Measurements from ENCODE around the gene MTM1. TPM values are rescaled to one million over a fixed set of nuclear protein-coding genes. Genes with fewer than 3 reads are reported as not detected.

MTM1 gene
- polyA plus RNA-seq, 1 donor from 2014 or later, result 7.1 TPM

GRCh38 chrX:150616179-150616862 lies 47.9 kb downstream of the MTM1 start:
- no peaks in the 10 kb centered on the region for H3K36me3 ChIP-seq (ENCODE audit: insufficient read depth, low read length)
- H3K4me3 ChIP-seq (ENCODE audit: low read length), result no peak overlapping the region

GRCh38 chrX:150616863-150617198 lies 48.4 kb downstream of the MTM1 start:
- no peak overlapping the region for H3K4me3 ChIP-seq (ENCODE audit: low read length)
- no peak overlapping the region for H3K27ac ChIP-seq (ENCODE audit: low read length)
- H3K79me2 ChIP-seq (replicated peaks; ENCODE audit: insufficient read depth, low read length), result no peaks in the 10 kb centered on the region
- H3K4me2 ChIP-seq (ENCODE audit: low read length), result no peak overlapping the region
- H3K9ac ChIP-seq (ENCODE audit: low read length), result no peak overlapping the region
- H3K36me3 ChIP-seq (ENCODE audit: insufficient read depth, low read length), result no peaks in the 10 kb centered on the region
- no peaks in the 10 kb centered on the region for H3K9me2 ChIP-seq (ENCODE audit: insufficient read depth, low read length)
- H3K9me3 ChIP-seq (ENCODE audit: low read length), result no peaks in the 10 kb centered on the region
- H3K27me3 ChIP-seq (ENCODE audit: insufficient read depth, low read depth, low read length), result no peaks in the 10 kb centered on the region
- no peaks in the 10 kb centered on the region for H4K20me1 ChIP-seq (ENCODE audit: insufficient read depth)
- TF ChIP-seq EP300 (conservative IDR thresholded peaks at IDR 0.05; ENCODE audit: poor library complexity, severe bottlenecking), result no peak
- no peak overlapping the region for H2AFZ ChIP-seq (ENCODE audit: low read depth, low read length)
- no peaks in the 10 kb centered on the region for H3F3A ChIP-seq (ENCODE audit: insufficient read depth, low read length, poor library complexity, severe bottlenecking)

More at GRCh38 chrX:150616179-150616862, 47.9 kb downstream of the MTM1 start:
- no peak overlapping the region for H2AFZ ChIP-seq (ENCODE audit: low read depth, low read length)
- H3K9ac ChIP-seq (ENCODE audit: low read length), result no peak overlapping the region
- H3K9me3 ChIP-seq (ENCODE audit: low read length), result no peaks in the 10 kb centered on the region
- H3K27ac ChIP-seq (ENCODE audit: low read length), result no peak overlapping the region
- no peaks in the 10 kb centered on the region for H3K27me3 ChIP-seq (ENCODE audit: insufficient read depth, low read depth, low read length)
- TF ChIP-seq SMC3 (conservative IDR thresholded peaks at IDR 0.05; ENCODE audit: poor library complexity) (no peak), POLR2AphosphoS5 (IDR thresholded peaks at IDR 0.05) (no peak), RAD21 (conservative IDR thresholded peaks at IDR 0.05) (no peak), EZH2 (IDR thresholded peaks at IDR 0.05; ENCODE audit: borderline replicate concordance, insufficient read depth, low read length, poor library complexity, severe bottlenecking) (no peak), EP300 (conservative IDR thresholded peaks at IDR 0.05; ENCODE audit: poor library complexity, severe bottlenecking) (no peak), REST (IDR thresholded peaks at IDR 0.05; ENCODE audit: borderline replicate concordance) (no peak), CTCF (IDR thresholded peaks at IDR 0.05; ENCODE audit: poor library complexity, severe bottlenecking) (no peak), MXI1 (conservative IDR thresholded peaks at IDR 0.05; ENCODE audit: poor library complexity, severe bottlenecking) (no peak), TAF1 (IDR thresholded peaks at IDR 0.05; ENCODE audit: low read depth) (no peak)
- no peak overlapping the region for H3K4me2 ChIP-seq (ENCODE audit: low read length)
- no peaks in the 10 kb centered on the region for H3F3A ChIP-seq (ENCODE audit: insufficient read depth, low read length, poor library complexity, severe bottlenecking)
- H3K79me2 ChIP-seq (replicated peaks; ENCODE audit: insufficient read depth, low read length), result no peaks in the 10 kb centered on the region
- no peaks in the 10 kb centered on the region for H4K20me1 ChIP-seq (ENCODE audit: insufficient read depth)
- H3K9me2 ChIP-seq (ENCODE audit: insufficient read depth, low read length), result no peaks in the 10 kb centered on the region

All from neural cell (in vitro differentiated cells).